Activated naive CD4-positive, alpha-beta T cell treated with Interleukin-2 at 50 U/mL for 16 hours (primary cell): Measurements from ENCODE around the gene NEK8.
A peak's percentile ranks its signal among the peaks of the same experiment; 100 is the strongest.
"Not testable (repeated sequence)": the region's sequence is repeated elsewhere in the genome, so short reads cannot be mapped to it uniquely, and the experiment has no call there.

Experiments used
- DNase-seq: peaks from one replicate; pipeline ENCODE4 v3.0.0-alpha.2; 2020

The NEK8 gene

DNA sequence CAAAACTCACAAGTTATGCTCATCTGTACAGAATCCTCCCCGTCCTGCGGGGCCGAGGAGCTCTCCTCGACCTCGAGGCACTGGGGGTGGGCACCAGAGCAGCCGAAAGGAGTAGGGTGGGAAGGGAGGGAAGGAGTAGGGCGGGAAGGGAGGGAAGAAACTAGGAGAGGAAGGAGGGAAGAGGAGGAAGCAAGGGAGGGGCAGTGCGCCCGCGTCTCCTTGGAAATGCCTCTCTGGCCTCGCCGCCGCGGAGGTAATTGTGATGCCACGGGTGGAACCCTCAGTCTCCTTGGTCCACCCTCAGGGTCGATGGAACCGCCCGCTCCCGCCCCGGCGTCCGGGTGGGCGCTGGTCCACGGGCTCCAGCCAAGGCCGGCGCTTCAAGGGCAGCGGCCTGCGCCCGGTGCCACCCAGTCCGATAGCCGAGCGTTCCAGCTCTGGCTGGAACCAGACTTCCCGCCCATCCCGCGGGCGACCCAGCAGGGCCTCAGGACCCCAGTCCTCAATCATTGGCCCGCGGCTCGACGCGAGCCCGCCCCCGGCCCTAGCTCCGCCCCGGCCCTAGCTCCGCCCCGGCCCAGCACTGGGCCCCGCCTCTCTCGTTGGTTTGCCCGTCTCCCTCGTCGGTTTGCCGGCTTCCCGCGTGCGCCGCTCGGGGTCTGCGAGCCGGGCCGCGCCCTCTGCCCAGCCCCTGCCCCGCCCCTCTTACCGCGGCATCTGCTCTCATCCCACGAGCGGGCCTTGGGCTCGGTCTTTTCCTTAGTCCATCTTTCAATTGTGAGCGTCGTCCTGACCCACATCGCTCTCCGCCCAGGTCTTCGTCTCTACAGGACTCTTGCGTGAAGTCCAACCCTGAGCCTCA lies 17.5 kb upstream of the NEK8 start:
- peak; percentile 92 for DNase-seq

DNA sequence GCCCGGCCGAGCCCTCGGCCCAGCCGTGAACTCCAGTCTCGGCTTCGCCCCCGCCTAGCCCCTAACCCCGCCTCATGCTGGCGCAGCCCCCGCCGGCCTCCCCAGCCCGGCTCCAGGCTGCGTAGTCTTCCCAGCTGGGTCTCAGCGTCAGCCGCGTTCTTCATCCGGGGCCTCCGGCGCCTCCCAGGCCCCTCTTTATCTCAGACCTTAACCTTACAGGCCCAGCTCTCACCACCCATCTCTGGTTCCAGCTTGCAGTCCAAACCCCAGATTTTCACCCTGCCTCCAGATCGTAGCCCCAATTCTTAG lies 16.9 kb upstream of the NEK8 start, which contains the start of gene PROCA1:
Gene PROCA1, minus strand, starts transcription at position 166 of the 309 bp plus-strand sequence. CDS start 228 bp downstream, outside the sequence.
- no peak for DNase-seq

DNA sequence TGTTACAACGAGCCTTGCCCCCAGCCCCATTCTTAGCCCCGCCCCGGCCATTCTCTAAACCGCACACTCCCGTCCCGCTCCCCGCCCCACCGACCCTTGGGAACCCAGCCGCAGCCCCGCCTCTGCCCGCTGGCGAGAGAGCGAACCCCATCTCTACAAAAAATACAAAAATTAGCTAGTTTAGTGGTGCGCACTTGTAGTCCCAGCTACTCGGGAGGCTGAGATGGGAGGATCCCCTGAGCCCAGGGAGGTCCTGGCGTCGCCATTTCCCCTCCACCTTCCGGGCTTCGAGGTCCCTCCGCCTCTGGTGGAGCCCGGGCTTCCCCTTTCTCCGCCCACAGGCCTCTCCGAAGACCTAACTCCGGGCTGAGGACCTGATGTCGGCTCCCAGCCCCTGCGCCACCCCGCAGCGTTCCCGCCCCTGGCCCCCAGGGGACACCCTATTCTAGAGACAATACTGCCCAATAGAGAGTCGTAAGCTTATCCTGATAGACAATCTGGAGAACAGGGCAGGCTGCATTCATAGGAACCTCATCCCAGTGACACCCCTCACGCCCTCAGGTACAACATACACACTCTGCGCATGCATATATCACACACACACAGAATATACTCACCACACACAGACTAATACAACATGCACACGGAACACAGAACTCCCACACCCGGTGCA lies 16.4 kb upstream of the NEK8 start:
- DNase-seq: peak; percentile 73

DNA sequence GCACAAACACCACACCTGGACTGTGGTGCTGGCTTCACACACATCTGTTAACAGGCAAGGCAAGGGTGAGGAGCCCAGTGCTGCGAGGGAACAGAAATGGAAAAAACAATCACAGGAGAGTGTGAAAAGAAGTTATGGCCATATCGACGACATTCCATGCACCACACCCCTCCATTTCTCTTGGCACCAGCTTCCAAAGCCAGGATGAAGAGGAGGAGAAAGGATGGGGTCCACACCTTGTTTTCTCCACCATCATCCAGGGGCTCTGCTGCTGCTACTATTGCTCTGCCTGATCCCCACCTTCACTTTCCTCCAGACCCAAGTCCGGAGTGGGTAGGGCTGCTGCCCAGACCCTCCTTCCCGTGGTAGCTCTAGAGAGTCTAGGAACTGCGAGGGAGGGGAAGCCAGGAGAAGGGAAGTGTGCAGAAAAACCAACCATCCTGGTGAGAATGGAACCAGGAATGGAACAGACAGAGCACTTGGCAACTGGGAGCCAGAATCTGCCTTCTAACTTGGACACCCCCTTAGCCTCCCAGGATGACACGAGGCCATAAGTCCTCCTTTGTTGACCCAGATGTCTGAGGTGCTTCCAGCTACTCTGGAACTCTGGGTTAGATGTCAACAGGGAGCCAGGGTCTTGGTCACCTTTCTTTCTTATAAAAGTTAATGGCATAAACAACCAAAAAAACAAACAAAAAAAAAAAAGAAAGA lies 15.7 kb upstream of the NEK8 start:
- no peak for DNase-seq

DNA sequence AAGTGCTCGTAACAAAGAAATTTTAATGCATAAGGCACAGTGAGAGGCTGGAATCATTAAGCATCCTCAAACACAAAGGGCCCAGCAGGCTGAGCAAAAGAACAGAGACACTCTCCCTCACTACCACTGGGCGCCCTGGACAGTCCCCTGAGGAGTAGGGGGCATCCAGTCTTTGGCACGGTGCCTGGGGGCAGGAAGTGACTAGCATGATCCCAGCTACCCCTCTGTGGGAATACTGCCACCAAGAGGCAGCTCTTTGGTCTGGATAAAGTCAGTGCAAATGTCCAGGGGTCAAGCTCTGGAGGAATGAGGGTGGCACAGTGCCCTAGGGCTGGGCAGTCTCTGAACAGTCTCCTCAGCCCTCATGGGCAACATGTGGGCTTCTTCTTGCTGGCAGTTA lies 14.3 kb upstream of the NEK8 start:
- DNase-seq: no peak

DNA sequence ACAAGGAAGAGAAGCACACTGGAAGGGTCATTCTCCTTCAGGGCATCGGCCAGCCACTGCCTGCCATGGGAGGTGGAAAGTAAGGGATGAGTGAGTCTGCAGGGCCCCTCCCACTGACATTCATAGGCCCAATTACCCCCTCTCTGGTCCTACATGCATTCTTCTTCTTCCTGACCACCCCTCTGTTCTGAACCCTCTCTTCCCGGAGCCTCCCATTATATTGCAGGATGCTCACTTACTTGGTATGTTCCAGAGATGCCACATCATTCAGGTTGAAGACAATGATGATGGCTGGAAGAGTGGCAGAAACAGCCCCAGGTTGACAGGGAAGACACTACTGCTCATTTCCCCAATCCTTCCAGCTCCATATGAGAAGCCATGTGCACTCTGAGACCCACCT lies 13.4 kb upstream of the NEK8 start:
- no peak for DNase-seq

DNA sequence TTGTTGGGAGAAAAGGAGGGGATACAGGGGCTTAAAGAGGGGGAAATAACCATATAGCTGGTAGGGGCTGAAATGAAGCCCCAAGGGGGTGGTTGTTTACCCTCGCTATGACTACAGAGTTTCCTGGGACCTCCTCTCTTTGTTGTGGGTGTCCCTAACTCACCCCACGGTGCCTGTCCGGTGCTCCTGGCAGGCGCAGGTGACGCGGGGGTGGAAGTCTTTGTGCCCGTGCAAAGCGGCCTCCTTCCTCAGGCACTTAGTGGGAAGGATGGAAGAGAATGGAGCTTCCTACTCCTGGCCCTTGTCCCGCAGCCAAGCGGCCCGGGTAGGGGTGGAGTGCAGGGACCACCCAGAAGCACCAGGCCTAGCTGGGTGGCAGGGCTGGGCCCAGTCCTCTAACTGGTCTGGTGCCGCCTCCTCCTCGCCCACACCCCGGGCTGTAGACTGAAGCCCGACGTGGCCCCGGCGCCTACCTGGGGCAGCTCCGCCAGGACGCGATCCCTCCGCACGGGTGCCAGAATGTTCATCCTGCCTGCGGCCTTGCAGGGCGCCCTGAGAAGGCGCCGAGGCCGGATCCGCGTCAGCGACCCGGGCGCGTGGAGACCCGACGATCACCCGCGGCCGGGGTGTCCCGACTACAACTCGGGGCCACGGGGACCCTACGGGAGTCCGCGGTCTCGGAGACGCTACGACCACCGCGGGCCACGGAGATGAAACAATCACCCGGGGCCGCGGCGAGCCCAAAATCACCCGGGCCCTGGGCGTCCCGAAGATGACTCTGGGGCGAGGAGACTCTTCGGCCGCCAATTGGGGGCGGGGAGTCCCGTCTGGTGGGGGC lies 11.6 kb upstream of the NEK8 start:
- DNase-seq: no peak

DNA sequence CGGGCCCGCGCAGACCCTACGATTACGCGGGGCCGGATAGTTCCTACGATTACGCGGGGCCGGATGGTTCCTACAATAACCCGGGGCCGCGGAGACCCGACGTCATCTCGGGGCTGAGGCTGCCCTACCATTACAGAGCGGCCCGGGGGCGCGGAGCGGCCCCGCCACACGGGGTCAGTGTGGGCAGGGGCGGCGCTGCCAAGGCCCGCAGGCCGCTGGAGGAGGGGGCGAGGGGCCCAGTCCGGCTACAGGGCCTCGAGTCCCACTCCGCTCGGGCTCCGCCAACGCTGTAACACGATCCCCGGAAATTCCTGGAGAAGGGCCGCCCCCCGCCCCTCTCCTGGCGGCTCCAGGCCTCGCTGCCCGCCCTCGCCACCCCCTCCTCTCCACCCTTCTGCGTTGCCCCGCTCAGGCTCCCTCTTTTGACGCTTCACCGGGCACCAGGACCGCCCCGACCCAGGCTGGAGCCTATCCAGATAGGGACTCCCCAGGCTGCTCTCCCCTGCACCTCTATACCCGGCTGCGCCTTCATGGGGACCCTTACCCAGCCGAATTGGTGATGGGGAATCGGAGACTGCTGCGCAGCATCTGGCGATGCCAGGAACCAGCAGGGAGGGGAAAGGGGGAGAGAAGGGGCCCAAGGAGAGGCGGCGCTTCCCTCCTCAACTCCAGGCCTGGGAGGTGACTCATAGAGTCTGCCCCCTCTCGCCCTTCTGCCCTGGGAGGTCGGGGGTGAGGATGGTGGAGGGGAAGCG lies 10.8 kb upstream of the NEK8 start, which contains the start of gene RAB34:
Gene RAB34, minus strand, starts transcription at position 291 of the 755 bp plus-strand sequence. CDS start 602 bp downstream, outside the sequence.
- DNase-seq: no peak

DNA sequence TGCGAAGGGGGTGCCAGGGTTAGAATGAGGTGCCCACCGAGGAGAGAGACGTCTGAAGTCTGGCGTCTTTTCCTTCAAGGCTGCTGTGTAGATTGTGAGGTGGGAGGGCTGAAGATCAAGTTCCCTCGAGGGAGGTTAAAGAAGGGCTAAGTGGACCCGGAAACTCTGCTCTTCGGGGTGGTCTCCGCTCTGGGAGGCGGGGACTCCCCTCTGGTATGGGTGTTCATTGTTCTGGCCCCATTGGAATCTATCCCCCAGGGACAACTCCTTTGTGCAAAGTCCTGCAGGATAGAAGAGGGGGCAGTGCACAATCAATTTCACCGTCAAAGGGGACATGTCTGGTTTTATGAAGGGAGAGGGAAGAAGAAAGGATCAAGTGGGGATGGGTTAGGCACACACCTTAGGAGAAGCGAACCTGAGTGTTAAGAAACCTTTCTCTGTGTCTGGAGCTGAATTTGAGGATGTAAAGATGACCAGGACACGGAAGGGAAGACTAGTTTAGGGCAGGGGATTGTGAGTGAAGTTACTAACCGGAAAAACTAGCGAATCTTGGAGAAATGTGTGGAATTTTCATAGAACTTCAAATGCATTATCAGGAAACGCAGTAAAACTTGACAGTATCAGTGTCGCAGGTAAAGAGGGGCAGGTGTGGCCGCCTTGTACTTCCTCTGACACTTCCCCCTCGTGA lies 10.1 kb upstream of the NEK8 start:
- no peak for DNase-seq

DNA sequence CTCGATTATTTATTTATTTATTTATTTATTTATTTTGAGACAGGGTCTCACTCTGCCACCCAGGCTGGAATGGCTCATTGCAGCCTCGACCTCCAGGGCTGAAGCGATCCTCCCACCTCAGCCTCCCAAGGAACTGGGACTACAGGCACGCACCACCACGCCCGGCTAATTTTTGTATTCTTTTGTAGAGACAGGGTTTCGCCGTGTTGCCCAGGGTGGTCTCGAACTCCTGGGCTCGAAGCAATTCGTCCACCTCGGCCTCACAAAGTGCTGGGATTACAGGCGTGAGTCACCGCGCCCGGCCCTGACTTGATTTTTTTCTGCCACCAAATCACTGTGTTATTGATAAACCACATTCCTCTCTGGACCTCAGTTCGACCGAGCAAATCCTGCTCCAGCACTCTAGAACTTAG lies 9.6 kb upstream of the NEK8 start:
- DNase-seq: no peak

DNA sequence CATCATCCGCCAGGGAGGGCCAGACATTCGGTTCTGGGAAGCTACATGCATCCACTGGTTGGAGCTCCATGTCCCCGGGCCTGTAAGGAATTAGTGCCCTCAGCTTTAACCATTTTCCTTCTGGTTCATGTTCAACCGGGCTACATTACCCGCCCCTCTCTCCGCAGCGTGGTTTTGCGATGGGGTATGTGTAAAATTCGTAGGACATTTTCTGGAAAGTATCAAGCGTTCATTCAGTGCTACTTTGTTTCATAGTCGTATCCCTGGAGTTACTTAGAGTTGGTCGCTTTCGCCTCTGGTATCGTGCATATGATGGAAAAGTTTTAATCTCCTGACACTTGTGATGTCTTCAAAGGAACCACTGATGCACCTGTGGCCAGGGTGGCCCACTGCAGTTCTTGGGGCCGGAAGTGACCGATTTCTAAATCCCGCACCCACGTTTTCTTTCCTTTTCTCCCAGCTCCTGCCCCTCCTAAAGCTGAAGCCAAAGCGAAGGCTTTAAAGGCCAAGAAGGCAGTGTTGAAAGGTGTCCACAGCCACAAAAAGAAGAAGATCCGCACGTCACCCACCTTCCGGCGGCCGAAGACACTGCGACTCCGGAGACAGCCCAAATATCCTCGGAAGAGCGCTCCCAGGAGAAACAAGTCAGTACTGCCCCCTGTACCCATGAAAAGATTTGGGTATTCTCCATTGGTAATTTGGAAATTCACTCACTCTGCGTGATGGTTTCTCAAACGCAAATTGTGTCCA lies 8.2 kb upstream of the NEK8 start:
- DNase-seq: peak; percentile 50

DNA sequence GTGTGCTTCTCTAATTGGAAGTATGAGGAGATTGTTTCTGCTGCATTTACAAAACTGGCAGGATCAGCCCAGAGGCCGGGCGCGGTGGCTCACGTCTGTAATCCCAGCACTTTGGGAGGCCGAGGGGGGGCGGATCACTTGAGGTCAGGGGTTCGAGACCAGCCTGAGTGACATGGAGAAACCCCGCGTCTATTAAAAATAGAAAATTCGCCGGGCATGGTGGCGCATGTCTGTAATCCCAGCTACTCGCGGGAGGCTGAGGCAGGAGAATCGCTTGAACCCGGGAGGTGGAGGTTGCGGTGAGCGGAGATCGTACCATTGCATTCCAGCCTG lies 7.6 kb upstream of the NEK8 start:
- DNase-seq: not testable (repeated sequence)

DNA sequence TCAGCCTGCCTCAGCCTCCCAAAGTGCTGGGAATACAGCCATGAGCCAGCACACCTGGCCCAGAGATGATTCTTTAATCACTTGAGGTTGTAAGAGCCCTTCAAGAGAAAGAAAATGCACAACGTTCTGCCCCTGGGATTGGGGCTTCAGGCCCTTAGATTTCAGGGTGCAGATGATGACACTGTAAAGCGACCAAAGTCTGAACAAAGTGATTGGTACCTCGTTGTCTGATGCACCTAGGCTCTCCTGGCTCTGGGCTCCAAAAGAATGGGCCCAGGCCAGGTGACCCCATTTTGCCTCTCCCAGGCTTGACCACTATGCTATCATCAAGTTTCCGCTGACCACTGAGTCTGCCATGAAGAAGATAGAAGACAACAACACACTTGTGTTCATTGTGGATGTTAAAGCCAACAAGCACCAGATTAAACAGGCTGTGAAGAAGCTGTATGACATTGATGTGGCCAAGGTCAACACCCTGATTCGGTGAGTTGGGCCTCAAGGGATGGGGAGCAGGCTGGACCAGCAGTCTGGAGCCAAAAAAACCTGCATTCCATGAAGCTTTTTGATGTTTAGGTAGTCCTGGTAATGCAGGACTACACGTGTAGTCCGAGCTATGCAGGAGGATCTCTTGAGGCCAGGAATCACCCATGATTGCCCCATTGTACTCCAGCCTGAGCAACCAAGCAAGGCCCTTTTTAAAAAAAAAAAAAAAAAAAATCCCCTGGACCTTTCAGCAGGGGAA lies 6.0 kb upstream of the NEK8 start:
- no peak for DNase-seq

DNA sequence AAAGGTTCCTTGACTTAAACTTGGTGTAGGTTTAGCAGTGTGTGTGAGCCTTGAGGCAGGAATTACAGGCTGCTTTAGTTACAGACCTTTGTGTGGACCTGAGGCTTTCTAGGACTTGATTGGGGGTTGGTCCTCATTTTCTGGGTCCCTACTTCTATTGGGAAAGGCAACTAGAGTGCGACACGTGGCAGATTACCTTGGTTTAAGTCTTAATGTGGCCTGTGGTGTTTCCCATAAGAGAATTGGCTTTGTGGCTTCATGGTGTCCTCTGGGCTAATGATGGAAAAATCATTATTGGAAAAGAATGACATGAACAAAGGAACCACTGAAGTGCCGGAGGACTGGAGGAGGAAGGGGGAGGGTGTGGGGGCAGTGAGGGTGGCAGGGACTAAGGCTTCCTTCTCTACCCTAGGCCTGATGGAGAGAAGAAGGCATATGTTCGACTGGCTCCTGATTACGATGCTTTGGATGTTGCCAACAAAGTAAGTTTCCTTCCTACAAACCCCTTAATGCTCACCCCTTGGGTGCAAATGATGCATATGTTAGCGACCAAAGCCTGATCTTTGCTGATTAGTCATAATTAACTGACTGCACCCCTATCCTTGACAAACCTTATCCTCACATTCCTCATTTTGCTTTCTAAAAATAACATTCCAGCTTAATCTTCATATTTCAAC lies 5.3 kb upstream of the NEK8 start:
- DNase-seq: no peak

DNA sequence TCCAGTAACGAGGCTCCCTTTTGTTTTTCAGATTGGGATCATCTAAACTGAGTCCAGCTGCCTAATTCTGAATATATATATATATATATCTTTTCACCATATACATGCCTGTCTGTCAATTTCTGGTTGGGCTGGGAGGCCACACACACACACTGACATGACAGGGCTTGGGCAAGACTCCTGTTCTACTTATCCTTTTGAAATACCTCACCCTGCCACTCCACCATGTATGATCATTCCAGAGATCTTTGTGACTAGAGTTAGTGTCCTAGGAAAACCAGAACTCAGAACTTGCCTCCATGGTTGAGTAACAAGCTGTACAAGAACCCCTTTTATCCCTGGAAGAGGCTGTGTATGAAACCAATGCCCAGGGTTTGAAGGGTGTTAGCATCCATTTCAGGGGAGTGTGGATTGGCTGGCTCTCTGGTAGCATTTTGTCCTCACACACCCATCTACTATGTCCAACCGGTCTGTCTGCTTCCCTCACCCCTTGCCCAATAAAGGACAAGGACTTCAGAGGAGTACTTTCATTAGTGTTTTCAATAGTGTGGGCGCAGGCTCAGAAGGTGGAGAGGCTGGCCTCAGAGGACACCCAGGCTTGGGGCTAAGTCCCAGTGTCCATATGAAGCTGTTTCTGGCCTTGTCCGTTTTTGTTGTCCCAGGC lies 4.6 kb upstream of the NEK8 start:
- not testable (repeated sequence) for DNase-seq

DNA sequence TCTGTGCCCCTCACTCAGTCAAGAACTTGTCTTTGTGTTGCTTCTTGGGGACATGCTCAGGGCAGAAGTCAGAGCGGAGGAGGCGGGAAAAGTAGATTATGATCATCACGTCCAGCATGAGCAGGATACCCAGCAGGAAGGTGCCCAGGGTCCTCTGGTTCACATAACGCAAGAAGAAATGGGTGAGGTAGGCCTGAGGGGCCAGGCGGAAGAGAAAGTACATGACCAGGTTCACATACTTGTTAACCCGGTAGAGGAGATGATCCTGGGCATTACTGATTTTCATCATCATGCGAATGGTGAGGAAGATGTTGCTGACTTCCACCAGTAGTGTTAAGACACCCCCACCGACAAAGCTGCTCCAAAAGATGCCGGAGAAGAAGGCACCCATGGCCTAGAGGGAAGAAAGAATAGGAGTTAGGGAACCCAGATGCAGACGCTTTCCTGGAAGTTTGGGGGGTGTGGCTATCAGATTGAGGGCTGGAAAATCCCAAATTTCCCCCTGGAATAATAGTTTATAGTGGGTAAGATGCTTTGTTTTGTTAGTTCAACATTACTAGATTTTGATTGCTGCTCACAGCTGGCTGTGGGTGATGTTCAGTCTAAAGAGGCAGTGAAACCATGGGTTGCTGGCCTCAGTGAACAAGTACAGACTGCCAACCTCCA lies 4.0 kb upstream of the NEK8 start:
- no peak for DNase-seq

DNA sequence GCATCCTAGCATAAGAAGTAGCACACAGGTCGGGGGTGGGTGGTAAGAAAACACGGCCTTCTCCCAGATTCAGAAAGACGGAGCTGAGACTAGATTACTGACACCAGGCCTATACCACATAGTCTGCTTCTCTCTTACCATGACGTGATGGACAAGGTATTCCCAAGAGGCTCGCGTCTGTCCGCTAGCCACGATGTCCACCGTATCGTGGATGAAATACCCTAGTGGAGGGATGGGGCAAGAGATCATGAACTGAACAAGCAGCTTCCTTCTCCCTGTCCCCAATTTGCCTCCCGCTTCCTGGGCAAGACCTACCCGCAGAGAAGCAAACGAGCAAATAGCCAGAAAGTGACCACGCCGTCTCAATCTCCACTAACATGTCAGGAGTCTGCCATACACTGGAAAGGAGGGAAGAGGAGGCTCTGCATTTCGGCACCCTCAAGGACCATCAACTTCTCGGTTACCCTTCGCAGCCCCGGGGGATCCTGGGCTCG lies 3.4 kb upstream of the NEK8 start:
- no peak for DNase-seq

DNA sequence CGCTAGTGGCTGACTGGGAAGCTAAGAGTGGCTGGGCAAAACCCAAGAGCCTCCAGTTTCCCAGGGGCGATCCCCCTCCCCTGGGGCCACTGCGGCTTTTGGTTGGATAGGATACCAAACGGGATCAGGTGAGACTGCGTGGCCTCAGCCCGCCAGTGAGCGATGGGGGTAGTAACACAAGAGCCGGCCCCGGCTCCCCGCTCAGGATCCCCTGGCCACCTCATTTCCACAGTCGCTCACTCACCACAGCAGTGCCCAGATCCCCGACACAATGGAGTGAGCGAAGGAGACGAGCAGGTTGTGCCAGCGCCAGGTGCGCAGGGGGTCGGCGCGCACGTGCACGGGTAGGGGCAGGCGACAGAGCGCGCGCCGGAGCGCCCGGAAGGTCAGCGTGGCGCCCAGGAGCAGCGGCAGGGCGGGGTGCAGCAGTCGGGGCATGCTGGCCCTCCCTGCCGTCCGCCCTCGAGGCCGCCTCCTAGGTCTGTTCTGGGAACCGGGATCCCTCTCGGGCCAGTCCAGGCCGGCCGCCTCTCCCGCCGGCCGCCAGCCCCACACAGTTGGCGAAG lies 2.8 kb upstream of the NEK8 start:
- peak; percentile 62 for DNase-seq
